H9 (cell line): ENCODE measurements around the gene NUFIP2. TPM values are rescaled to one million over a fixed set of nuclear protein-coding genes. Genes with fewer than 3 reads are reported as not detected.

Experiments
- DNase-seq: peaks from one replicate; pipeline ENCODE4 v3.0.0-alpha.2; 2017
- H2AFZ ChIP-seq: one replicate; pipeline ENCODE4 v1.6.1; 2013; ENCODE audit warnings: mild to moderate bottlenecking, low read length, control low read depth, moderate library complexity
- H2AK5ac ChIP-seq: 2 replicates; pipeline ENCODE4 v1.6.1; 2013; ENCODE audit warnings: low read length, control low read depth, mixed read lengths; ENCODE audit not compliant: insufficient read length
- H2BK120ac ChIP-seq: one replicate; pipeline ENCODE4 v1.6.1; 2013; ENCODE audit warnings: low read depth, mild to moderate bottlenecking, low read length, control low read depth, inconsistent platforms; ENCODE audit not compliant: poor library complexity, severe bottlenecking
- H2BK12ac ChIP-seq: 2 replicates; pipeline ENCODE4 v1.6.1; 2013; ENCODE audit warnings: low read length, control low read depth, mixed read lengths, low read depth; ENCODE audit not compliant: insufficient read length
- H2BK15ac ChIP-seq: 2 replicates; pipeline ENCODE4 v1.6.1; 2013; ENCODE audit warnings: low read depth, low read length, control low read depth
- H2BK20ac ChIP-seq: one replicate; pipeline ENCODE4 v1.6.1; 2013; ENCODE audit warnings: low read depth, mild to moderate bottlenecking, low read length, control low read depth, inconsistent platforms; ENCODE audit not compliant: poor library complexity, severe bottlenecking
- H2BK5ac ChIP-seq: 2 replicates; pipeline ENCODE4 v1.6.1; 2013; ENCODE audit warnings: low read length, control low read depth, mixed read lengths; ENCODE audit not compliant: insufficient read length
- H3K14ac ChIP-seq: 2 replicates; pipeline ENCODE4 v1.6.1; 2013; ENCODE audit warnings: low read length, control low read depth; ENCODE audit not compliant: insufficient read depth
- H3K18ac ChIP-seq: 2 replicates; pipeline ENCODE4 v1.6.1; 2013; ENCODE audit warnings: low read depth, mild to moderate bottlenecking, mixed read lengths, low read length, control low read depth; ENCODE audit not compliant: insufficient read length
- H3K23ac ChIP-seq: 2 replicates; pipeline ENCODE4 v1.6.1; 2013; ENCODE audit warnings: low read length, control low read depth, mixed read lengths, low read depth; ENCODE audit not compliant: insufficient read length
- H3K23me2 ChIP-seq: 2 replicates; pipeline ENCODE4 v1.6.1; 2013; ENCODE audit warnings: low read depth, mild to moderate bottlenecking, mixed read lengths, low read length, control low read depth; ENCODE audit not compliant: insufficient read length, poor library complexity, severe bottlenecking
- H3K27ac ChIP-seq: 2 replicates; pipeline ENCODE4 v1.5.1; 2013; ENCODE audit warnings: low read length, control low read depth, mixed read lengths, low read depth; ENCODE audit not compliant: insufficient read length
- H3K27me3 ChIP-seq: 2 replicates; pipeline ENCODE4 v1.6.1; 2013; ENCODE audit warnings: low read length, control low read depth, inconsistent platforms; ENCODE audit not compliant: insufficient read depth
- H3K4ac ChIP-seq: 2 replicates; pipeline ENCODE4 v1.6.1; 2013; ENCODE audit warnings: low read depth, mild to moderate bottlenecking, control low read depth, inconsistent platforms, low read length, moderate library complexity
- H3K4me1 ChIP-seq: 2 replicates; pipeline ENCODE4 v1.6.1; 2013; ENCODE audit warnings: low read length, control low read depth, inconsistent platforms; ENCODE audit not compliant: insufficient read depth
- H3K4me2 ChIP-seq: 2 replicates; pipeline ENCODE4 v1.6.1; 2013; ENCODE audit warnings: low read length, control low read depth, mixed read lengths; ENCODE audit not compliant: insufficient read length, insufficient read depth
- H3K56ac ChIP-seq: 2 replicates; pipeline ENCODE4 v1.6.1; 2013; ENCODE audit warnings: low read depth, mild to moderate bottlenecking, mixed read lengths, low read length, control low read depth; ENCODE audit not compliant: insufficient read length
- H3K79me1 ChIP-seq: 2 replicates; pipeline ENCODE4 v1.6.1; 2013; ENCODE audit warnings: low read depth, mild to moderate bottlenecking, moderate library complexity, low read length, control low read depth, inconsistent platforms; ENCODE audit not compliant: insufficient read depth, poor library complexity, severe bottlenecking
- H3K79me2 ChIP-seq: 2 replicates; pipeline ENCODE4 v1.6.1; 2013; ENCODE audit warnings: low read length, control low read depth, inconsistent platforms; ENCODE audit not compliant: insufficient read depth
- H3K9ac ChIP-seq: 2 replicates; pipeline ENCODE4 v1.6.1; 2013; ENCODE audit warnings: low read length, control low read depth, mixed read lengths; ENCODE audit not compliant: insufficient read length; ENCODE audit errors: extremely low read depth
- H3K9me3 ChIP-seq: one replicate; pipeline ENCODE4 v1.6.1; 2013; ENCODE audit warnings: low read depth, low read length, inconsistent platforms; ENCODE audit not compliant: control insufficient read depth
- H3T11ph ChIP-seq: one replicate; pipeline ENCODE4 v1.6.1; 2013; ENCODE audit warnings: mild to moderate bottlenecking, low read length, control low read depth, inconsistent platforms
- H4K20me1 ChIP-seq: one replicate; pipeline ENCODE4 v1.6.1; 2013; ENCODE audit not compliant: control insufficient read depth, insufficient read length, insufficient read depth
- H4K5ac ChIP-seq: 2 replicates; pipeline ENCODE4 v1.6.1; 2013; ENCODE audit warnings: low read depth, mild to moderate bottlenecking, mixed read lengths, low read length, control low read depth; ENCODE audit not compliant: insufficient read length
- H4K8ac ChIP-seq: replicated peaks from 2 replicates; pipeline ENCODE4 v1.6.1; 2013; ENCODE audit warnings: low read length, control low read depth, mixed read lengths, low read depth; ENCODE audit not compliant: insufficient read length
- H4K91ac ChIP-seq: 2 replicates; pipeline ENCODE4 v1.6.1; 2013; ENCODE audit warnings: low read depth, mild to moderate bottlenecking, moderate library complexity, mixed read lengths, low read length, control low read depth; ENCODE audit not compliant: insufficient read length
- H3K27ac Mint-ChIP-seq, 3 experiments: 2 replicates in 2 of 3; 3 replicates in 1 of 3; pipeline ENCODE4 v1.8.0; 2020 to 2021; ENCODE audit warnings: mixed read lengths in 3 of 3, mild to moderate bottlenecking in 1 of 3, moderate library complexity in 1 of 3
- H3K27me3 Mint-ChIP-seq: 2 replicates; pipeline ENCODE4 v1.8.0; 2021; ENCODE audit warnings: low read depth, mild to moderate bottlenecking, moderate library complexity, mixed read lengths
- H3K36me3 Mint-ChIP-seq, 3 experiments: 2 replicates in 2 of 3; 3 replicates in 1 of 3; pipeline ENCODE4 v1.8.0; 2020 to 2021; ENCODE audit warnings: low read depth in 3 of 3, mixed read lengths in 3 of 3; ENCODE audit not compliant: insufficient read depth in 1 of 3
- H3K4me1 Mint-ChIP-seq, 2 experiments: 2 replicates each; pipeline ENCODE4 v1.8.0; 2020; ENCODE audit warnings: mixed read lengths in 2 of 2
- H3K4me3 Mint-ChIP-seq, 2 experiments: 2 replicates in 1 of 2; 3 replicates in 1 of 2; pipeline ENCODE4 v1.8.0; 2020 to 2021; ENCODE audit warnings: mild to moderate bottlenecking in 2 of 2, mixed read lengths in 2 of 2, moderate library complexity in 1 of 2
- H3K9me3 Mint-ChIP-seq, 2 experiments: 2 replicates in 1 of 2; 3 replicates in 1 of 2; pipeline ENCODE4 v1.8.0; 2020; ENCODE audit warnings: mild to moderate bottlenecking in 2 of 2, mixed read lengths in 2 of 2, moderate library complexity in 1 of 2
- CTCF ChIP-seq: fragments of 200-600 bp; sonication (generic); conservative IDR thresholded peaks from 3 replicates; pipeline ENCODE4 v1.8.0; 2021; ENCODE audit warnings: antibody characterized with exemption, mild to moderate bottlenecking
- WGBS: extraction: QIAGEN DNeasy Blood & Tissue Kit; methylation state at CpG from one replicate; pipeline ENCODE4 v1.1.7; 2013; ENCODE audit warnings: missing lambda C conversion rate, low lambda C conversion rate, mixed read lengths; ENCODE audit not compliant: insufficient read length; ENCODE audit errors: extremely low coverage; 5-methylcytosine and 5-hydroxymethylcytosine counted together
- total RNA-seq: library from RNA; stranded (reverse); gene quantifications from 2 replicates; pipeline ENCODE4 v1.2.1, GENCODE V29; 2021

NUFIP2 gene
- total RNA-seq, 1 experiment from 2014 or later = 97.9 TPM

GRCh38 chr17:29252101-29252791, 41.7 kb downstream of the NUFIP2 start:
- H3K56ac ChIP-seq = no peak overlapping the region
- H3K4me1 ChIP-seq = no peaks in the 10 kb centered on the region
- H2BK20ac ChIP-seq = no peak overlapping the region
- H3K9ac ChIP-seq = no peak overlapping the region
- H3K4me1 Mint-ChIP-seq = peaks cover 0 to under 1% of the 10 kb centered on the region in 2 experiments; a peak in 1 of 4 replicates
- H3T11ph ChIP-seq = no peak overlapping the region
- no peak overlapping the region for H4K91ac ChIP-seq
- no peak for DNase-seq
- no peak overlapping the region for H3K14ac ChIP-seq
- H3K27me3 Mint-ChIP-seq = no peaks in the 10 kb centered on the region
- H2BK120ac ChIP-seq = no peak overlapping the region
- H2BK15ac ChIP-seq = no peak overlapping the region
- H4K5ac ChIP-seq = no peak overlapping the region
- no peak overlapping the region for H3K4me3 Mint-ChIP-seq
- H2BK12ac ChIP-seq = no peak overlapping the region
- H3K9me3 Mint-ChIP-seq = no peaks in the 10 kb centered on the region
- no peak overlapping the region for H4K8ac ChIP-seq
- peak; percentile 67 for TF ChIP-seq CTCF
- no peak overlapping the region for H3K23ac ChIP-seq
- H2AFZ ChIP-seq = no peak overlapping the region
- no peaks in the 10 kb centered on the region for H3K79me1 ChIP-seq
- H3K9me3 ChIP-seq = no peaks in the 10 kb centered on the region
- H3K23me2 ChIP-seq = no peaks in the 10 kb centered on the region
- WGBS = no CpG with 5 or more reads among the region's 7 CpGs
- H3K18ac ChIP-seq = no peak overlapping the region
- no peak overlapping the region for H2BK5ac ChIP-seq
- no peak overlapping the region for H3K4ac ChIP-seq
- peak overlapping the region in 2 of 3 experiments; percentile 33 to 79; a peak in 3 of 7 replicates for H3K27ac Mint-ChIP-seq
- H3K79me2 ChIP-seq = no peaks in the 10 kb centered on the region
- no peaks in the 10 kb centered on the region for H3K27me3 ChIP-seq
- no peak overlapping the region for H2AK5ac ChIP-seq
- peaks cover 0 to 3% (median 0%) of the 10 kb centered on the region in 3 experiments; a peak in 2 of 7 replicates for H3K36me3 Mint-ChIP-seq
- no peaks in the 10 kb centered on the region for H4K20me1 ChIP-seq
- H3K4me2 ChIP-seq = no peak overlapping the region
- H3K27ac ChIP-seq = no peak overlapping the region
